HG02870 (cell line): ENCODE results near the gene AMBRA1.
A peak's percentile ranks its signal among the peaks of the same experiment; 100 is the strongest.
"Not testable (repeated sequence)": the region's sequence is repeated elsewhere in the genome, so short reads cannot be mapped to it uniquely, and the experiment has no call there.

ENCODE experiments used
- ATAC-seq: cut with Tn5 transposase; IDR thresholded peaks from one replicate; pipeline ENCODE4 v1.9.1; 2021; ENCODE audit warnings: mild to moderate bottlenecking, moderate library complexity; ENCODE audit not compliant: unreplicated experiment

AMBRA1 gene

DNA sequence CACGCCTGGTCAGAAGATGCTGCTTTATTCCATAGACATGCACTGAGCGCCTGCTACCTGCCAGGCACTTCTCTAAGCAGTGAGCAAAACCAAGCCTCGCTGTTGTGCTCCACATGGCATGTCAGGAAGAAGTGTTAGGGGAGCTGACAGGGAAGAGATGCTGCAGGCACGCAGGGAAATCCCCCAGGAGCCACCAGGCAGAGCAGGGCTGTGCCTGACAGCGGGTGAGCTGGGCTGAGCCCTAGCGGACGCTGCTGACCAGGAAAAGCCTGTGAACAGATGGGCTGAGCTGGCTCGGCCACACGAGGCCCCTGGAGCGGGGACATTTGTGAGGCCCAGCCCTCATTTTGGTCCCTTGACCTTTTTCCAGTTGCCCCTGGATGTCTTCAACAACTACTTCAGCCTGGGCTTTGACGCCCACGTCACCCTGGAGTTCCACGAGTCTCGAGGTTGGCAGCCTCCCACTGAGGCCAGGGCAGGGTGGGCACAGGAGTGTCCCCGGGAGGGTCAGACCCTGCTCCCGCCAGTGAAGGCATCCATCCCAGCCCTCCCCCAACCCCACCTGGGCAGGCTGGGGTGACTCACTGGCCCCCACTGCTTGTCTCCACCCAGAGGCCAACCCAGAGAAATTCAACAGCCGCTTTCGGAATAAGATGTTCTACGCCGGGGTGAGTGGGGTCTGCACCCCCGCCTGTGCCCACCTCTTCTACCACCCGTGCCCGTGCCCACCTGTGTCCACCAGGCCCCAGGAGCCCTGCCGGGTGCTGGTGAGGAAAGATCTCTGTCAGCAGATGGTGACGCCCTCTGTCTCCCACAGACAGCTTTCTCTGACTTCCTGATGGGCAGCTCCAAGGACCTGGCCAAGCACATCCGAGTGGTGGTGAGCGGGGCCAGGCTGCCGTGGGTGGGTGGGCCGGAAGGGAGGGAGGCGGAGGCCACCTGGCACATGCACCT lies 219.8 kb downstream of the AMBRA1 start:
- ATAC-seq: no peak

DNA sequence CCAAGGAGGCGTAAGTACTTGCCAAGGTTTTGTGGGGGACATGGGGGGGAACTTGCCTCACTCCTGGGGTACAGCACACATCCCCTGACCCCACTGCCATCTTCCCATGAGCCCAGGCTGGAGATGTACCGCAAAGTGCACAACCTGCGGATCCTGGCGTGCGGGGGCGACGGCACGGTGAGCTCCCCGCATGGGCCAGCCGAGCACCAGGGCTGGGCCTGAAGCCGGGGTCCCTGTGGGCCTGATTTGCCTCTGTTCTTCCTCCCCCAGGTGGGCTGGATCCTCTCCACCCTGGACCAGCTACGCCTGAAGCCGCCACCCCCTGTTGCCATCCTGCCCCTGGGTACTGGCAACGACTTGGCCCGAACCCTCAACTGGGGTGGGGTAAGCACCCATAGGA lies 221.3 kb downstream of the AMBRA1 start:
- ATAC-seq: not testable (repeated sequence)

DNA sequence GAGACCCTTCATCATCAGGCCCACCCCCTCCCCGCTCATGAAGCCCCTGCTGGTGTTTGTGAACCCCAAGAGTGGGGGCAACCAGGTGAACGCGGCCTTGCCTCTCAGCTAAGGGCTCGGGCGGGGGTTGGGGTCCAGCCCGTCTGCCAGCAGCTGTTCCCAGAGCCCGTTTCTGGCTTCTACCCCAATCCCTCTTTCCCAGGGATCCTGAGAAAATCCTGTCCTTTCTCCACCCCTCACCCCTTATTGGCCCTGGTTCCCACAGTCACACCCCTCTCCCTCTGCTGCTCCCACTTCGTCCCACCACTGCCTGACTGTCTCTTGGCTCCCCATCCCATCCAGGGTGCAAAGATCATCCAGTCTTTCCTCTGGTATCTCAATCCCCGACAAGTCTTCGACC lies 221.7 kb downstream of the AMBRA1 start:
- no peak for ATAC-seq

DNA sequence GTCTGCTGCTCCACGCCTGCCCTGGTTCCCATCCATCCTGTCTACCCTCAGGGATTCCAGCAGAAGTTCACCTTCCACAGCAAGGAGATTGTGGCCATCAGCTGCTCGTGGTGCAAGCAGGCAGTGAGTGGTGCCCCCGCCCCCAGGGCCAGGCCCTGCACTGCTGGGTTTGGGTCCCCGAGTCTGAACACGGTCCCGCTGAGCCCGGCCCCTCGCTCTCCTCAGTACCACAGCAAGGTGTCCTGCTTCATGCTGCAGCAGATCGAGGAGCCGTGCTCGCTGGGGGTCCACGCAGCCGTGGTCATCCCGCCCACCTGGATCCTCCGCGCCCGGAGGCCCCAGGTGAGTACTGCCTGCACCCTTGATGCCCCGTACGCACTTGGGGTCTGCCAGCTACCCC lies 222.6 kb downstream of the AMBRA1 start:
- ATAC-seq: not testable (repeated sequence)

DNA sequence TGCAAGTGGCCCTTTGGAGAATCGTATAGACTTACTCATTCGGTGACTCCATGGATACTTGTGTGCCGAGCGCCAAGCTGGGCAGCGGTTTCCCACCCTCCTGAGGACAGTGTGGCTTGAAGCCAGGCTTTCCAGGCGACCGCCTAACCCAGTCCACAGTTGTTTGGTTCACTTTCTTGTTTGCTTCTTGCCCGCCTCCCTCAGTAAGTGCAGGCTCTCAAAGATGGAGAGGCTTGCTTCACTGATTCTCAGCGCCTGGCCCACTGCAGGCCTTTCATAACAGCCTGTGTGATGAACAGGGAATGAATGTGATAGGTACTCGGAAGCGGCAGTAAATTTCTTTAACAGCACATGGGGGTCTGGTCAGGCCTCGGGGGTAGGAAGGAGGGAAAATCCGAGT lies 223.6 kb downstream of the AMBRA1 start:
- ATAC-seq: no peak

DNA sequence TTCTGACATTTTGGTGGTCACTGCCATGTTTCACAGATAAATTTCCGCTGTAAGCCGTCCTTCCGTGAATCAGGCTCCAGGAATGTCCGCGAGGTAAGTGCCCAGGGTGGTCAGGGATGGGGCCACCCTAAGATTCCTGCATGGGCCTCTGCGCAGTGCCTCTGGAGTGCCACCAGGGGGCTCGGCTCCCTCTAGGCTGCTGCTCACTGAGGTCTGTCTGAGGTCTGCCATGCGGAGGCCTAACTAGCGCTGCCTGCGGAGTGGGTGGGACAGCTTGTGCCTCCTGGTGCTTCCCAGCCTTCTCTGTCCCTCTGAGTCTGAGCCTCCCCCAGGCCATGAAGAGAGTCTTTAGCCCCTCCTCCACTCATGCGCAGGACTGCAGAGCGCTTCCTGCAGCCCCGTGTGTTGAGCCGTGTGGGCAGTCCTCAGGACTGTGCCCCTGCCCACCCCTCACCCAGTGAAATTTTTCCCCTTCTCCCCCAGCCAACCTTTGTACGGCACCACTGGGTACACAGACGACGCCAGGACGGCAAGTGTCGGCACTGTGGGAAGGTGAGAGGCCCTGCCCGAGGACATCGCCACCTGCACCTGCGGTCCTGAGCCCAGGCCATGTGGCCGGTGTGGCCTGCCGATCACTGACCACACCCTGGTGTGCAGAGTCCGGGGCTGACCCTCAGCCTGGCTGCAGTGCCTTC lies 224.2 kb downstream of the AMBRA1 start:
- peak; percentile 47 for ATAC-seq

DNA sequence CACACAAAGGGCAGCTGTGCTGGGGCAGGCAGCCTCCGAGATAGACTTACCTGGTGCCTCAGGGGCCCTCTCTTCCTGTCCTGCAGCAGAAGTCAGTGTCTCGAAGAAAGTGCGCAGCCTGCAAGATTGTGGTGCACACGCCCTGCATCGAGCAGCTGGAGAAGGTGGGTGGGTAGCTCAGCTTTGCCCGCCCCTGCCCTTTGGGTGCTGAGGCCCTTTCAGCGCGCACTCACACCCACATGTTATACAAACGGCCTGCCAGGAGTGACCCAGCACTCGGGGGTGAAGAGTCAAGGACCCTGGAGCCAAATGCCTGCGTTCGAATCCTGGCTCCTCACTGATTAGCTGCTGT lies 225.9 kb downstream of the AMBRA1 start:
- no peak for ATAC-seq

DNA sequence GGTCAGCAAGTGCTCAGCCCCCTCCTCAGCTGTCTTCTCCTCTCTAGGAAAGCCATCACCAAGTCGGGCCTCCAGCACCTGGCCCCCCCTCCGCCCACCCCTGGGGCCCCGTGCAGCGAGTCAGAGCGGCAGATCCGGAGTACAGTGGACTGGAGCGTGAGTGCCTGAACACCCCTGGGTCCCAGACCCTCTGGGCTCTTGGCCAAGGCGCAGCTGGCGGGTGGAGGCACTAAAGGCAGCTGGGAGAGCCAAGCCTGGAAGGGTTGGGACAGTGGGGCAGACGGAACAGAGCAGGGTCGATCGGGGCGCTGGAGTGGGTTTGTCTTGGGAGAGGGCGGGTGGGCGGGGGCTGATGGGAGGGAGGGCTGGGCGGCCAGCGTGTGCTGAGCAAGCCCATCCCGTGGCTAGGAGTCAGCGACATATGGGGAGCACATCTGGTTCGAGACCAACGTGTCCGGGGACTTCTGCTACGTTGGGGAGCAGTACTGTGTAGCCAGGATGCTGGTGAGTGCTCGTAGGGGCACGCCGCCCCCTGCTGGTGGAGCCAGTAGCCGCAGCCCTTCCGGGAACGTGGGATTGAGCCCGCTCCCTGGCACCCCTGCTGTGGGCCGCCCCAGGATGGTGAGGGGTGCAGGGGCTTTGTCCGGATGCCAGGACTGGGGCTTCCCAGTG lies 226.4 kb downstream of the AMBRA1 start:
- no peak for ATAC-seq

DNA sequence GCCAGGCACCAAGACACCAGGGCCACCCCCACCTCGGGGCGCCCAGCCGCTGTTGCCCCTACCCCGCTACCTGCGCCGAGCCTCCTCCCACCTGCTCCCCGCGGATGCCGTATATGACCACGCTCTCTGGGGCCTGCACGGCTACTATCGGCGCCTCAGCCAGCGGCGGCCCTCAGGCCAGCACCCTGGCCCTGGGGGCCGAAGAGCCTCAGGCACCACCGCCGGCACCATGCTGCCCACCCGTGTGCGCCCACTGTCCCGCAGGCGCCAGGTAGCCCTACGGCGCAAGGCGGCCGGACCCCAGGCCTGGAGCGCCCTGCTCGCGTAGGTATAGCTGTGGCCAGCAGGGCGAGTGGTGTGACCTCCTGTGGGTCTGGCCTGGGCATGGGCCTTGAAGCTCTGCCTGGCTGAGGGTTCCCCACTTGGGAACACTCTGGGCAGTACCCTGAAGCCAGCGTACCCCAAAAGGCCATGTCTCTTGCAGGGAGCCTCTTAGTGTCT lies 227.1 kb downstream of the AMBRA1 start:
- no peak for ATAC-seq

DNA sequence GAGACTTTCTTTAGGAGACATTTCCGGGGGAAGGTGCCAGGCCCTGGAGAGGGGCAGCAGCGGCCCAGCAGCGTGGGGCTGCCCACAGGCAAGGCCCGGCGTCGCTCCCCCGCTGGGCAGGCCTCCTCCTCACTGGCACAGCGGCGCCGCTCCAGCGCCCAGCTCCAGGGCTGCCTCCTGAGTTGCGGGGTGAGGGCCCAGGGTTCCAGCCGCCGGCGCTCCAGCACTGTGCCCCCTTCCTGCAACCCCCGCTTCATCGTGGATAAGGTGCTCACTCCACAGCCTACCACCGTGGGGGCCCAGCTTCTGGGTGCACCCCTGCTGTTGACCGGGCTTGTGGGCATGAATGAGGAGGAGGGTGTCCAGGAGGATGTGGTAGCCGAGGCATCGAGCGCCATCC lies 227.6 kb downstream of the AMBRA1 start:
- ATAC-seq: no peak

DNA sequence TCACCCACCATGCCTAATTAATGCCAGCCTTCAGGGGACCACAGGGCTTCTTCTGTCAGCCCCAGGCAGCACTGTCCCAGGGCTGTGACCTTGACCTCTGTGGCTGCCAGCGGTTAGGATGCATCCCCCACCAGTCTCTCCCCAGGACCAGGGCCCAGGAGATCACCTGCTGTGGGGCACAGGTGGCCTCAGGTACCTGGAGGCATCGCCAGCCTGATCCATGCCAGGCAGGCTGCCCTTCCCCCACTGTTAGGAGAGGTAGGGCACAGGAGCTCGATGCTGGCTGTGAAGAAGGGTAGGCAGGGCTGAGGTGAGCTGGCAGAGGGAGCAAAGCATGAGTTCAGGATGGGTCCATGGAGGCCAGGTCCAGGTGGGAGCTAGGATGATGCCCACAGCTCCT lies 229.0 kb downstream of the AMBRA1 start:
- ATAC-seq: no peak

DNA sequence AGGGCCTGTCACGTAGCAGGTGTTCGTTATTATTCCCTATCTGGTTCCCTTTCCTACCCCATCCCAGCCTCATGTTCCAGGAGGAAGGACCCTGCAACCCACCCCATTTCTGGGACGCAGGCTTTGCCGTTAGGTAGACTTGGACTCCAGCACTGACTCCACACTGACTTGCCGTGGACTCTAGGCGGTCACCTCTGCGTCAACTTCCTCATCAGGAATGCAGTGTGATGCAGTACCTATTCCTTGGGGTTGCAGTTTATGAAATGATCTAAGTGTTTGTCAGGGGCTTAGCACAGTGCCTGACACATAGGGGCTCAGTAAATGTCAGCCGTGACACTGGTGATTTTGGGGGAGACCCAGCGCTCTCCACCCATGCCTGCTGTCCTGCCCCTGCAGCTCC lies 229.8 kb downstream of the AMBRA1 start:
- ATAC-seq: no peak

DNA sequence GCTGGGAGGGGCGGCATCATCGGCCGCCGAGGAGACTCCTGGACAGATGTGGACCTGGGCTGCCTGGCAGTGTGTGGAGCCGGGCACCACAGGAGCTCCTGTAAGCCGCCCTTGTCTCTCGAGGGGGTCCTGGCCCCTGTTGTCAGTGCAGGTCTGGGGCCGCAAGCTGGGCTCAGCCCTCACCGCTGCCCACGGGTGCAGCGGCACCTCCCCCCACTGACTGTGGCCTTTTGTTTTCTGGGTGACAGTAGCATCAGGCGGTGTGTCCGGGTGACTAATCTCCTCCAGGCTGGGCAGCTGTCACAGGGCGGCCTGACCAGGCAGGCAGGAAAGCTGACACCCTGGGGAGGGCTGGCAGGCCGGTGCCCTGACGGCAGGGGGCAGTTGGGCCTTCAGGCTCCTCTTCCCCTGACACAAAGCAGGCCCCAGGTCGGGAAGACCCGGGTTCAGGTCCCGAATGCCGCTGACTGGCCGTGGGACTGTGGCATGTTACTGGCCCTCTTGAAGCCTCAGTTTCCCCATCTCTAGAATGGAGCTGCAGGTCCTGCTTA lies 230.3 kb downstream of the AMBRA1 start:
- no peak for ATAC-seq

DNA sequence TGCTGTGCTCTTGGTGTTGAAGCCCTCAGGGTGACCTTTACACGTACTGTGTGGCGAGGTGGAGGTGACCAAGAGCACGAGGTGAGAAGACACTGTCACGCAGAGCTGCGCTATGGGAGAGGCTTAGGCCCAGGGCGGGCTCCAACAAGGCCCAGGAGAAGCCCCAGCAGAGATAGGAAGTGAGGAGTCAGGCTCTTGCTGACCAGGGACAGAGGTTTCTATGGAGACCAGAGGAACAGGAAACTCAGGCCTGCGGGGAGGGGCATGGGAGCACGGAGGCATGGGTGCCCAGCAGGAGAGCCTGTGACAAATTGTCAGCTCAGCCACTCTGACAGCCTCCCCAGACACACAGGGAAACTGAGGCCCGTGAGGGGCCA lies 230.8 kb downstream of the AMBRA1 start:
- no peak for ATAC-seq

DNA sequence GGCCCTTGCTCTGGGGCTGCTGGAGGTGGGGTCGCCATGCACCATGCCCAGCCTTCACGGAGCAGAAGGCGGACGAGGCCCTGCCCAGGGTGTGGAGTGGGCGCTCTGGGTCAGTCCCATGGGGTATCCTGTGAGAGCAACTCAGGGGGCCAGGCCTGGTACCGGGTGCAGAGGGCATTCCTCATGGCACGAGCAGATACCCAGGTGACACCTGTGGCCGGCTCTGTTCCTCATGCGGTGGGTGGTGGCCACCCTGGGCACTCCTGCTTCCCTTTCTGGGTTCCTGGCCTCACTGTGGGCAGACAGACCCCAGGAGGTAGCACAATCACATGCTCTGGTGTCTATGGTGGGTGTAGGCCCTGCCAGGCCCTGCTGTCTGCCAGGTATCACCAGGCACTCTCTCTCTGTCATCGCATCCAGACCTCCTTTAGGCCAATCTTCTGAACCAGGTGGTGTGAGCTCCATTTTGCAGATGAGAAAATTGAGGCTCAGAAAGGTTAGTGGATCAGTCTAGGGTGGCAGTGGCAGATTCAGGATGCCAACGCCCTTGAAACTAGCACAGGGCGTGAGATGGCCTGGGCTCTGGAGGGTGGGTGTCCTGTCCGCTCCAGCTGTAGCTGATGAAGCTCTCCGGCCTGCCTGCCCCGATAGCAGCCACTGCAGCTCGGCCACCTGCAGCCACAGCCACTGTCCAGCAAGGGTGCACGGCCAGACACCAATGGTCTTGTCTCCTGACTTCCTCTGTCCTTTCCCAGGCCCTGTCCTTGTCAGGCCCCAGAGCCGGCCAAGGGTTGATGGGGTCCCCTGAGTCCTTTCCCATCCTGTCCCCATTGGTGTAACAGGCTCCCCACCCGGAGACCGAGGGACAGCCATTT lies 231.4 kb downstream of the AMBRA1 start:
- ATAC-seq: no peak

DNA sequence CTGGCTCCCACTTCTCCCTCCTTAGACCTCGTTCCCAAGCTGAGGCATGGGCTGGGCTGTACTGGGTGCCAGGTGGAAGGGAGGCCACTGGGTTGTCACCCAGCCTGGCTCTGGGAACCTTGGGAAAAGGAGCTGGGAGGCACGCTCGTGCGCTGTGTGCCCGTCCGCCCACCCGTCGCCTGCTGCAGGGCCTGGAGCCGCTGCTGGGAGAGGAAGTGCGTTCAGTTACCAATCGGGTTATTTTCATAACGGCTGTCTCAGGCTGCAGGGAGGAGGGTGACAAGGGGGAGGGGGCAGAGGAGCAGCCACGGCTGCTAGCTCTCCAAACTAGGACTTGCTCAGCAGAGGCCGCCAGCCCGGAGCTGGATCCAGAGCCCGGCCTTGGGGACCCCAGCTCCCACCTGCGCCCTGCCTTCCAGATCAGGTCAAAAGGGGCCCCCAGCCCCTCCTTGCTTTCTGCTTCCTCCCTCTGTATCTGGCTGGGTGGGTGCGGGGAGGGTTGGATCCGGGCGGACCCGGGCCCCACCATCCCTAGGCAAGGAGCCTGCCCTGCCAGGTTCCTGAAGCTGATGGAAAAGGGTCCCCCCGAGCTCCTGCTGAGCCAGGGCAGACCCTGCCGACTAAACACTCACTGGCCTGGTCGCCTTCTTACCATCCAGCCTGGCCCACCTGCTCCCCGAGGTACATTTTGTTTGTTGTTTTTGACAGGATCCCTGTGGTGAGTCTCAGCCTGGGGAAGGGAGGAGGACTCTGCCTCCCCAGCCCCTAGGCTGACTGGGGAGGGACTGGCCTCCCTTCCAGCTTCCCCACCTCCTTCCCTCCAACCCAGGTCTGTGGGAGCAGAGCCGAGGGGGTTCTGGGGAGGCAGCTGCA lies 232.3 kb downstream of the AMBRA1 start:
- peak; percentile 86 for ATAC-seq

DNA sequence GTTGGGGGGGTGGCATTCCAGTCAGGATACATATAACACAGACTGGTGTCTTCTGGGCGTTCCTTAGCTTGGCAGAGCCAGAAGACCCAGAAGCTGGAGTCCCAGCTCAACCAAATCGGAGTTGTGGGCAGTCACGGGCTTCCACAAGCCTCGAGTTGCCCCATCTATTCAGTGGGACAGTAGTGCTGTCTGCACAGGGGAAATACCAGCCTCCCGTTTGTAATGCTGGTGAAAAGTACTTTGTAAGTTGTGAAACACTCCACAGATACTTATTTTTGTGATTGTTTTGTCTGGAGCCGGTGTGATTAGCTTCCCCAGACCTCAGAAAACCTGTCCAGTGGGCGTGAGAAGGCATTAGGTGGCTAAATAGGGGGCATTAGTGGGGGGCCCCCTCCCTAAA lies 232.9 kb downstream of the AMBRA1 start:
- no peak for ATAC-seq

DNA sequence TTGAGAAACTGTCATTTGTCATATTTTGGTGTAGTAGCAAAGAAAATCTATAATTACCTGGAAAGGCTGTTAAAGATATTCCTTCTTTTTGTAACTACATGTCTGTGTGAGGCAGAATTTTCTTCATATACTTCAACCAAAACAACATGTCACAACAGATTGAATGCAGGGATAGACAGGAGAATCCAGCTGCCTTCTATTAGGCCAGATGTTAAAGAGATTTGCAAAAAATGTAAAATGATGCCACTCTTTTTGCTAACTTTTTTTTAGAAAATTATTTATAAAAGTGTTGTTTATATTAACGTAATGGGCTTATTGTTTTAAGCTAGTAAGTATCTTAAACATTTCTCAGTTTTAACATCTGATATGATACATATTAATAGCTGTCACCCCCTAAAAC lies 233.9 kb downstream of the AMBRA1 start:
- ATAC-seq: no peak

DNA sequence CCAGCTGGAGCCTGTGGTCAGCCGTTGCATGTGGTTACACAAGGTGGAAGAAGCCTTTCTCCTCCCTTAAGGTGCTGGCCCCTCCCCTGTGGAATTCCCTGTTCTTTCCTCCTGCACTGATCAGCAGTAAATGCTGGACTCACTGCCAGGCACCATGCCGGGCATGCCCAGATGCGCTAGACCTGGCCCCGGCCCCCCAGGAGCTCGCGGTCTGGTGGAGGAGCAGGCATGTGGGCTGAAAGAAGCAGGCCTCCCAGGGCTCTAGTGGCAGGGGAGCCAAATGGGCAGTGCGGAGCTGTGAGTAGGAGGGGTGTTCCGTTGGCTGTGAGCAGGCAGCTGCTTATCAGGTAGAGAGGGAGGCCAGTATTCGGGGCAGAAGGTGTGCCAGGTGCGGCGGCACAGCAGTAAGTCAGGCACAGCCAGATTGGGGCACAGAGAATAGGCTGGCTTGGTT lies 236.3 kb downstream of the AMBRA1 start:
- no peak for ATAC-seq
